MCF 10A (cell line): ENCODE measurements around the gene HNRNPUL1. TPM values are rescaled to one million over a fixed set of nuclear protein-coding genes. Genes with fewer than 3 reads are reported as not detected.
A peak's percentile ranks its signal among the peaks of the same experiment; 100 is the strongest.

Experiments used
- BruUV-seq: library from RNA; stranded (reverse); fragments of 400-500 nt; replicated peaks from 2 replicates; lab custom pipeline; 2021; lab: Mats Ljungman, UMichigan
- CTCF ChIA-PET: fragments of 300-600 bp; sonication (Branson Sonifier 250); formaldehyde crosslinking; extraction: SDS; loops from one replicate; lab custom pipeline; 2021; ENCODE audit warnings: antibody characterized with exemption, inconsistent platforms; lab: Yijun Ruan, JAX
- POLR2A ChIA-PET: fragments of 300-600, 350-650 bp; sonication (Branson Sonifier 250); formaldehyde crosslinking; extraction: SDS; loops from one replicate; lab custom pipeline; 2020; ENCODE audit warnings: antibody characterized with exemption, inconsistent platforms; lab: Yijun Ruan, JAX
- DNase-seq: peaks from one replicate; pipeline ENCODE4 v3.0.0-alpha.2; 2018; ENCODE audit not compliant: unreplicated experiment
- H3K27ac Mint-ChIP-seq: one replicate; pipeline ENCODE4 v1.8.0; 2022; ENCODE audit warnings: mild to moderate bottlenecking, low read depth, mixed read lengths; ENCODE audit not compliant: unreplicated experiment
- H3K27me3 Mint-ChIP-seq: one replicate; pipeline ENCODE4 v1.8.0; 2022; ENCODE audit warnings: mixed read lengths; ENCODE audit not compliant: insufficient read depth, unreplicated experiment
- H3K36me3 Mint-ChIP-seq: one replicate; pipeline ENCODE4 v1.8.0; 2022; ENCODE audit warnings: mild to moderate bottlenecking, moderate library complexity, mixed read lengths; ENCODE audit not compliant: insufficient read depth, unreplicated experiment
- H3K4me1 Mint-ChIP-seq: one replicate; pipeline ENCODE4 v1.8.0; 2022; ENCODE audit warnings: mixed read lengths; ENCODE audit not compliant: insufficient read depth, unreplicated experiment
- H3K4me3 Mint-ChIP-seq: one replicate; pipeline ENCODE4 v1.8.0; 2022; ENCODE audit warnings: mild to moderate bottlenecking, moderate library complexity, mixed read lengths; ENCODE audit not compliant: unreplicated experiment
- H3K9me3 Mint-ChIP-seq: one replicate; pipeline ENCODE4 v1.8.0; 2022; ENCODE audit warnings: mixed read lengths; ENCODE audit not compliant: unreplicated experiment
- intact Hi-C: fragments of 100-400 bp; cut with micrococcal nuclease; formaldehyde crosslinking; loops from 2 replicates; pipeline ENCODE4 v1.14.1; 2022
- total RNA-seq: library from RNA; stranded (reverse); gene quantifications from 2 replicates; pipeline ENCODE4 v1.2.3, GENCODE V29; 2022
- TF ChIP-seq, protein P1 (sequence below): fragments of 200-600 bp; IDR thresholded peaks from one replicate; pipeline ENCODE4 v1.8.0; 2022; ENCODE audit warnings: antibody characterized with exemption, mild to moderate bottlenecking; ENCODE audit not compliant: unreplicated experiment

The HNRNPUL1 gene
- total RNA-seq, 1 experiment from 2014 or later = 204 TPM

GRCh38 chr19:41321204-41321599, 57.0 kb downstream of the HNRNPUL1 start:
- CTCF ChIA-PET = interaction anchor here (0.7 to 3.6 kb wide), 5 partner anchors 13 to 513 kb away, joined by 3 to 14 read pairs (median 7); partner anchors contain the start of gene DMAC2
- Mint-ChIP-seq H3K4me3 (no peak overlapping the region), H3K36me3 (peaks cover 61% of the 10 kb centered on the region), H3K9me3 (no peaks in the 10 kb centered on the region), H3K4me1 (peaks cover 26% of the 10 kb centered on the region), H3K27me3 (no peaks in the 10 kb centered on the region), H3K27ac (no peak overlapping the region)
- TF ChIP-seq, protein P1, sequence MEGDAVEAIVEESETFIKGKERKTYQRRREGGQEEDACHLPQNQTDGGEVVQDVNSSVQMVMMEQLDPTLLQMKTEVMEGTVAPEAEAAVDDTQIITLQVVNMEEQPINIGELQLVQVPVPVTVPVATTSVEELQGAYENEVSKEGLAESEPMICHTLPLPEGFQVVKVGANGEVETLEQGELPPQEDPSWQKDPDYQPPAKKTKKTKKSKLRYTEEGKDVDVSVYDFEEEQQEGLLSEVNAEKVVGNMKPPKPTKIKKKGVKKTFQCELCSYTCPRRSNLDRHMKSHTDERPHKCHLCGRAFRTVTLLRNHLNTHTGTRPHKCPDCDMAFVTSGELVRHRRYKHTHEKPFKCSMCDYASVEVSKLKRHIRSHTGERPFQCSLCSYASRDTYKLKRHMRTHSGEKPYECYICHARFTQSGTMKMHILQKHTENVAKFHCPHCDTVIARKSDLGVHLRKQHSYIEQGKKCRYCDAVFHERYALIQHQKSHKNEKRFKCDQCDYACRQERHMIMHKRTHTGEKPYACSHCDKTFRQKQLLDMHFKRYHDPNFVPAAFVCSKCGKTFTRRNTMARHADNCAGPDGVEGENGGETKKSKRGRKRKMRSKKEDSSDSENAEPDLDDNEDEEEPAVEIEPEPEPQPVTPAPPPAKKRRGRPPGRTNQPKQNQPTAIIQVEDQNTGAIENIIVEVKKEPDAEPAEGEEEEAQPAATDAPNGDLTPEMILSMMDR = no peak
- no peak for DNase-seq
- POLR2A ChIA-PET = interaction anchor here (1.6 kb wide), 1 partner anchor 11 kb away, joined by 6 read pairs; the partner anchor contains the start of gene CCDC97
- intact Hi-C loops = loop anchor here (10.0 kb wide), 1 partner anchor 254 kb away; the partner anchor contains the start of gene CEACAM21
- BruUV-seq = no TSS peak

DNA sequence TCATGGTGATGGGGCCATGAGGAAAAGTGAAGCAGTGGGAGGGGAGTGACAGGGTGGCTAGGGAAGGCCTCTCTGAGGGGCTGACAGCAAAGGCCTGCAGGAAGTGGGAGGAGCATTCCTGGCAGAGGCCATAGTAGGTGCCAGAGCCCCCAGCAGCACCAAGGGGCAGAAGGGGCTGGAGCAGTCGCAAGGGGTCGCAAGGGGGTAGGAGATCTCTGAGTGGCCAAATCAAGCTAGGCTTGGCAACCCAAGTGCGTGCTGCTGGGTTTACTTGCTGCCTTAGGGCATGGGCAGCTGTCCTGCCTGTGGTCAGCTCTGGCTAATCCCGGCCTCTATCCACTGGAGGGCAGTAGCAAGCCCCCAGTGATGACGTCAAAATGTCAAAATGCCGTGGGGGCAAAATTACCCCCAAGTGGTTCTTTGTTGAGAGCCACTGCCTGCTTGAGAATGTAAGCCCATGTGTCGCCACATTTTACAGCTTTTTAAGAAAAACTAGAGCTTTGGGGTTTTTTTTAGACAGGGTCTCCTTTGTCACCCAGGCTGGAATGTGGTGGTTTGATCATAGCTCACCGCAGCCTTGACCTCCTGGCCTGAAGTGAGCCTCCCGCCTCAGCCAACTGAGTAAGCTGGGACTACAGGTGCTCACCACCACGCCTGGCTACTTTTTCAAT, 57.6 kb downstream of the HNRNPUL1 start:
- ChIA-PET POLR2A (interaction anchor here (1.6 kb wide), 1 partner anchor 11 kb away, joined by 6 read pairs; the partner anchor contains the start of gene CCDC97), CTCF (interaction anchor here (0.6 to 3.6 kb wide), 7 partner anchors 13 to 513 kb away, joined by 3 to 14 read pairs (median 4); partner anchors contain the start of gene DMAC2)
- H3K4me3 Mint-ChIP-seq = no peak overlapping the region
- H3K27ac Mint-ChIP-seq = no peak overlapping the region
- BruUV-seq = no TSS peak
- TF ChIP-seq, protein P1 = peak; percentile 55
- peaks cover 31% of the 10 kb centered on the region for H3K4me1 Mint-ChIP-seq
- DNase-seq = peak; percentile 46
- no peaks in the 10 kb centered on the region for H3K9me3 Mint-ChIP-seq
- peaks cover 56% of the 10 kb centered on the region for H3K36me3 Mint-ChIP-seq
- H3K27me3 Mint-ChIP-seq = no peaks in the 10 kb centered on the region
- intact Hi-C loops = loop anchor here (10.0 kb wide), 1 partner anchor 253 kb away; the partner anchor contains the start of gene CEACAM21

DNA sequence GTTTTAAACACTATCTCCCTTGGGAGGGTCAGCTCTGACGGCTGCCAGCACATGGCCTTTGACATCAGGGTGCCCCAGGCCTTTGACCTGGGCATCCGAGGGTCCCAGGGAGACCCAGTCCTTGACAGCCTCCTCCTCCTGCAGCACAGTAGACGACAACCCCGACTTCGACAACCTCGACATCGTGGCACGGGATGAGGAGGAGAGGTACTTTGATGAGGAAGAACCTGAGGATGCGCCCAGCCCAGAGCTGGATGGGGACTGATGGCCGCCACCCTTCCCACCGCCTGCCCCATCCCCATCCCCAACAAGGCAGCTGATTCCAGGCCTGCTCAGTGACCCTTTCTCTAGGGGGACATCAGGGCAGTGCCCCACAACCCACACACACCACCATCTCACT, 58.3 kb downstream of the HNRNPUL1 start:
- POLR2A ChIA-PET = interaction anchor here (1.6 kb wide), 1 partner anchor 12 kb away, joined by 6 read pairs; the partner anchor contains the start of gene CCDC97
- H3K27me3 Mint-ChIP-seq = no peaks in the 10 kb centered on the region
- H3K4me3 Mint-ChIP-seq = no peak overlapping the region
- H3K36me3 Mint-ChIP-seq = peaks cover 49% of the 10 kb centered on the region
- no peaks in the 10 kb centered on the region for H3K9me3 Mint-ChIP-seq
- peaks cover 37% of the 10 kb centered on the region for H3K4me1 Mint-ChIP-seq
- TF ChIP-seq, protein P1 = no peak
- DNase-seq = no peak
- CTCF ChIA-PET = interaction anchor here (0.6 to 3.6 kb wide), 4 partner anchors 14 to 431 kb away, joined by 3 to 14 read pairs (median 8); partner anchors contain the start of gene DMAC2
- intact Hi-C loops = loop anchor here (10.0 kb wide), 1 partner anchor 252 kb away; the partner anchor contains the start of gene CEACAM21
- BruUV-seq = no TSS peak
- H3K27ac Mint-ChIP-seq = no peak overlapping the region

GRCh38 chr19:41323023-41323422, 58.9 kb downstream of the HNRNPUL1 start:
- ChIA-PET CTCF (interaction anchor here (0.6 to 3.6 kb wide), 4 partner anchors 15 to 213 kb away, joined by 3 to 14 read pairs (median 8); partner anchors contain the start of gene DMAC2), POLR2A (interaction anchor here (1.1 kb wide), 1 partner anchor 13 kb away, joined by 4 read pairs; no protein-coding TSS in a partner anchor)
- Mint-ChIP-seq H3K4me1 (peaks cover 41% of the 10 kb centered on the region), H3K36me3 (peaks cover 43% of the 10 kb centered on the region), H3K4me3 (no peak overlapping the region), H3K27me3 (no peaks in the 10 kb centered on the region), H3K27ac (peak overlapping the region; percentile 7), H3K9me3 (no peaks in the 10 kb centered on the region)
- TF ChIP-seq, protein P1 = no peak
- intact Hi-C loops = loop anchor here (10.0 kb wide), 1 partner anchor 252 kb away; the partner anchor contains the start of gene CEACAM21
- BruUV-seq = no TSS peak
- DNase-seq = no peak
